PC-3 (cell line): ENCODE measurements around the gene MSL1.

Source experiments
- CTCF ChIP-seq: fragments of 300-600 bp; sonication (generic); conservative IDR thresholded peaks from 2 replicates; pipeline ENCODE4 v1.5.1; 2017; ENCODE audit warnings: antibody characterized with exemption, low read depth, mild to moderate bottlenecking, low read length
- EZH2 ChIP-seq: fragments of 300-600 bp; sonication (generic); IDR thresholded peaks from one replicate; pipeline ENCODE4 v1.6.1; 2017; ENCODE audit warnings: antibody characterized with exemption, mild to moderate bottlenecking, low read length; ENCODE audit not compliant: unreplicated experiment

GRCh38 chr17:40153603-40154236 lies 31.9 kb downstream of the MSL1 start:
- TF ChIP-seq EZH2 (no peak), CTCF (no peak)
